ENCODE data around the gene STARD7.
"Not testable (repeated sequence)": the region's sequence is repeated elsewhere in the genome, so short reads cannot be mapped to it uniquely, and the experiment has no call there.

The STARD7 gene

GRCh38 chr2:96163768-96164429 lies 44.7 kb downstream of the STARD7 start:
- DNase-seq (ENCODE audit: low read depth in 2 of 2), result peak; percentile 87 to 90

GRCh38 chr2:96163415-96163767 lies 45.2 kb downstream of the STARD7 start:
- DNase-seq (ENCODE audit: low read depth in 2 of 2), result no peak

DNA sequence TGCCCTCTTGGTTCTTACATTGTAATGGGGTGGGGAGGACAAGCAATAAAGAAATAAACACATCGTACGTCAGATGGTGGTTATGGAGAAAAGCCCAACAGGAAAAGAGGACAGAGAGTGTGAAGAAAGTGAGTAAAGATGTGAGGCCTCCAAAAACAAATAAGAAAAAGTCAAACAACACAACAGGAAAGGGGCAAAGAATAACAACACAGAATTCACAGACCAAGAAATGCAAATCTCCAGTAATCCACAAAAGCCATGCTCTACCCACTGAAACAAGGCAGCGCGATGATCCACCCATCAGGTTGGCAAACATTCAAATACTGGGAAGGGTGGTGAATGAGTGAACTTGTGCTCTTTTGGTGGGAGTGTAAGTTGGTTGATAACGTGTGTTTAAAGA lies 46.7 kb downstream of the STARD7 start:
- no peak for DNase-seq (ENCODE audit: low read depth in 2 of 2)

DNA sequence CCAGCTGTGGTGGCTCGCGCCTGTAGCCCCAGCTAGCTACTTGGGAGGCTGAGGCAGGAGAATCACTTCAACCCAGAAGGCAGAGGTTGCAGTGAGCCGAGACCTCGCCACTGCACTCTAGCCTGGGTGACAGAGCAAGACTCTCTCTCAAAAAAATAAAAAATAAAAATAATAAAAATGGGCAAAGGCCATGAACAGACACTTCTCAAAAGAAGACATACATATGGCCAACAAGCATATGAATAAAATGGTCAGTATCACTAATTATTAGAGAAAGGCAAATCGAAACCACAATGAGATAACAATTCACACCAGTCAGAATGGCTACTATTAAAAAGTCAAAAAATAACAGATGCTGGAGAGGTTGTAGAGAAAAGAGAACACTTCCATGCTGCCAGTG lies 48.3 kb downstream of the STARD7 start:
- not testable (repeated sequence) for DNase-seq (ENCODE audit: low read depth in 2 of 2)

GRCh38 chr2:96159084-96159830 lies 49.4 kb downstream of the STARD7 start:
- DNase-seq (ENCODE audit: low read depth in 2 of 2), result no peak

DNA sequence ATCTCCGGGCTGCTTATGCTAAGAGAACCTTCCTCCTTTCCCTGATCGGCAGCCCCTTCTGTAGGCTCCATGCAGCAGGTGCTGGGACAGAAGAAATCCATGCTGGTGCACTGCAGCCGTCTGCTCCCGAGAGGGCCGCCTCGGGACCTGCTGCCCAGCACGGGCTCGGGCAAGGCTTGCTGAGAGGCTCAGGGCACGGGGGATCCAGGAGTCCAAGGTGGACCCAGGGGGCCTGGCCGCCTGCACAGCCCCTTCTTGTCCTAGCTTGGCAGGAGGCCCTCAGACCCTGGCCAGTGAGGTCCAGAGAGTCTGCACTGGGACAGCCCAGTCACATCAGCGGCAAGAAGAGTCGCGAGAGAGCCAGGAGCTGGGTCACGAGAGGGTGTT lies 50.1 kb downstream of the STARD7 start:
- DNase-seq (ENCODE audit: low read depth in 2 of 2), result no peak

- DNase-seq (ENCODE audit: low read depth in 2 of 2), result peak; percentile 86 to 90
Measured at GRCh38 chr2:96157649-96158553, 50.7 kb downstream of the STARD7 start.

GRCh38 chr2:96156926-96157648 lies 51.5 kb downstream of the STARD7 start:
- DNase-seq (ENCODE audit: low read depth in 2 of 2), result no peak

DNA sequence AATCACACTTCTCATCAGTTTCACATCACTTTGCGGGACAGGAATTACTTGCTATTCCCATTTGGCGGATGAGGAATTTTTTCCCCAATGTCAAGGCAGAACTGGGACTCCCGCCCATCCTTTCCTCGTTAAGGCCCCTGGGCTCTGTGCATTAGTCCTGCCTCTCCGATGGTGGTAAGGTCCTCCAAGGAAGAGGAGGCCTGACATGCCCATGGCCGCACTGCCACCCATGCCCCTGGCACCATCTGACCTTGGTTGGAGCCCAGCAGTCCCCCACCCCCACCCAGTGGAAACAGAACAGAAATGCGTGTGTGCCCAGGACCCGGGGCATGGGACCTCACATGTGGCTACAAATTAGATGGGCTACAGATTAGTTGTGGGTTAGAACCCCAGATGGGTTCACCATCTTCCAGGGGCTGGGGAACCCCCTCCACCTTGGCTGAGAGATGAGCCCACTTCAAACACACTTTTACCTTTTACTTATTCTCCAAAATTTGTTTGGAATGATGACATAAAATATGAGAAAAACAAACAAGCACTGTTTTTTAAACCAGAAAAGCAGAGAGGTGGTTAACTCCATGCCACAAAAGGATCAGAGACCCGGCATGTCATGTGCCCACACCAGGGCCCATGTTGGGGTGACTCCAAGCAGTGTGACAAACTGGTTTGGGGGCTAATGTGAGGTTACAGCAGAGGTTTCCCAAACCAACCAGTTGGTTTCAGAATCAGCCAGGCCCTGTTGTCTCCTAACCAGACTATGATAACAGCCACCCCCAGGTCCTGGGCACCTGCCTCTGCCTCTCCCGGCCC lies 52.4 kb downstream of the STARD7 start:
- no peak for DNase-seq (ENCODE audit: low read depth in 2 of 2)

GRCh38 chr2:96154506-96155380 lies 53.9 kb downstream of the STARD7 start:
- no peak for DNase-seq (ENCODE audit: low read depth in 2 of 2)

DNA sequence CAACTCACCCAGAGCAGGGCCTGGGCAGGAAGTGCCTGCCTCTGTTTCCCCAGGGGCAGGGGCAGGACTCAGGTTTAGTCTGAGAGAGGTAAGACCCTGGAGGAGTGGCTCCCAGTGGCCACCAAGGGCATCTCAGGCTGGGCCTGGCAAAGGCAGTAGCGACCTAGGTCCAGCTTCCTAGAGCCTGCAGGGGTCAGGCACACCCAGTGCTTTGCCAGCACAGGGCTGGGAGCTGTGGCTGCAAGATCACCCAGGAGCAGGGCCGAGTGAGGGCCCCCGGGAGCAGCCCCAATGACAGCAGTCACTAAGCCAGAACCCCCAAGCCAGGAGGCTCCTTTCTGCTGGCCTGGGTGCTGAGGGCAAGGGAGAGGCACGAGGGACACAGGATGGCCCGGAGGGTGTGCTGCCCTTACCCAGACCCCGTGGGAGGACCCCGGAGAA lies 54.6 kb downstream of the STARD7 start:
- no peak for DNase-seq (ENCODE audit: low read depth in 2 of 2)

DNA sequence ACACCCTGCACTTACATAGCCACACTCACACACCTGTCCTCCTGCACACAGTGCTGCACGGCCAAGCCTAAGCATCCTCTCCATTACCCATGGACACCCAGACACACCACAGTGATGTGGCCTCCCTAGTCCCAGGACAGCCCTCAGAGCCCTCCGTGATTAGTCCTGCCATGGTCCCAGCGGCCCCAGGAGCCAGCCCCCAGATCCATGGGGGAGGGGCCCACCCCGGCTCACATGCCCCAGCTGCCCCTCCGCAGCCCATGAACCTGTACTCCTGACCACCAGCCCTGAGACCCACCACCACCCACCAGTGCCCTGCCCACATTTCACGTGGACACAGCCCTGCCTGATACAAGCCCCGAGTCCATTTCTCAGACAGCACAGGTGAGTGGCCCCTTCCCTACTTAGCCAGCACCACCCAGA lies 55.3 kb downstream of the STARD7 start:
- DNase-seq (ENCODE audit: low read depth in 2 of 2), result no peak

GRCh38 chr2:96152304-96153161 lies 56.1 kb downstream of the STARD7 start:
- no peak for DNase-seq (ENCODE audit: low read depth in 2 of 2)

GRCh38 chr2:96151595-96152303 lies 56.9 kb downstream of the STARD7 start:
- no peak for DNase-seq (ENCODE audit: low read depth in 2 of 2)

DNA sequence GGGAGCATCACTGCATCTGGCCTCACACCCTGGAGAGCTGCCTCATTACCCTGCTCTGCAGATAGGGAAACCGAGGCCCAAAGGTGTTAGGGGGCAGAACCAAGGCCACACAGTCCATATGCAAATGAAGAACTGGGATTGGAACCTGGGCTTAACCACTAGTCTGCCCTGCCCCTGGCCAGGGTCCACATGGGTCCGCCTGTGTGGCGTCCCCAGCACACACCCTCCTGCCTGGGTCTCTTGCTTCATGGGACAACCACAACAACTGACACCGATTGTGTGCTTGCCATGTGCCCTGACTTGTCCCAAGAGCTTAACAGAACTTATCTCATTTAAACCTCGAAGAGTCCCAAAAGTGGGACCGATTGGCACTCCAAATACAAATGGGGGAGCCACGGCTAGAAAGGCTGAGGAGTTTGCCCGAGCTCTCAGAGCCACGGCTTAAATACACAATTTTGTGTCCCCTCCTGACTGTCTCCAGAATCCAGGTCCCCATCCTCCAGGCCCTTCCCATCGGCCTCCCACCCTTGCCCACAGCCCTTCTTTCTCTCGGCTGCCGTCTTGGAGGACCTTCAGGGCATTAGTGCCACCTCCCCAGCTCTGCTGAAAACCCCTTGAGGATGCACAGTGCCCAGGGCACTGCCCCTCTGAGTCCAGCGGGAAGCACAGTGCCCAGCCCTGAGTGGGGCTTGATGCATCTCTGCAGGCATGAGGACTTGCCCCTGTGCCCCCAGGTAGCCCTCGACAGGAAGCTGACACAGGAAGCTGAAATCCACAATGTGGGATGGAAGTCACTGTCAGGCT lies 57.6 kb downstream of the STARD7 start:
- no peak for DNase-seq (ENCODE audit: low read depth in 2 of 2)

DNA sequence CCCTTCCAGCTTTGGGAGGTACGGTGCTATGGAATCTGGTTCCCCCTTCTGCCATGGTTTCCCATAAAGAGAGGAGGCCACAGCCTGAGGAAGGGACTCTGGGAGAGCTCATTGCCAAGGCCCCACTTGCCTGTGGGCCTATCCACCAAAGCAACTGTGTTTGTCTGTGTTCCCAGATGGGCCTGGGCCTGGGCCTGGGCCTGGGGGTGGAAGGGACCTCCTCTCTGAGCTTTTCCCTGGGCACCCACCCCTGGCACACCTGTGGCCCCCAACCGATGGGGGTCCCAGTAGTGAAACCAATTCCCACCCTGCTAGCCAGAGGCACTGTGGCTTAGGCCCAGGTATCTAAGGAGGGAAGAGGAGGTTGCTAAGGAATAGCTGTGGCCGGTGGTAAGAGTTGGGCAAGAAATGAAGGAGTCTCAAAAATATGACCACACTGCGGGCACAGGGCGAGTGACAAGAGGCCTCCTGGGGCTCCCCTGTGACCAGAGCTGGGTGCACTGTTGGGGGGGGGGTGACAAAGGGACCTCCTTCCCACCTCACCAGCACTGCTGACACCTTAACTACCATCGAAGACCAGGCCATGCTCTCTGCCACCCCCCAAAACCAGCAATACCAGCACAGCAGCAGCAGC lies 58.5 kb downstream of the STARD7 start:
- DNase-seq (ENCODE audit: low read depth in 2 of 2), result no peak

Measured in stimulated activated CD8-positive, alpha-beta memory T cell treated with anti-CD3 and anti-CD28 coated beads, Interleukin-15, amount 100 ng/mL, for 4 hours (primary cell).